HFF-Myc (cell line): ENCODE measurements around the gene GMFB.

ENCODE experiments used
- DNase-seq: peaks from one replicate; pipeline ENCODE4 v3.0.0-alpha.2; 2011; ENCODE audit warnings: low read depth; ENCODE audit errors: extremely low read depth
- H3K4me3 ChIP-seq: replicated peaks from 2 replicates; pipeline ENCODE4 v1.5.1; 2011; ENCODE audit warnings: low read depth, mild to moderate bottlenecking, control low read depth, low read length
- CTCF ChIP-seq: IDR thresholded peaks from 2 replicates; pipeline ENCODE4 v1.5.1; 2012; ENCODE audit warnings: mild to moderate bottlenecking, low read depth, low read length, control low read depth; ENCODE audit errors: missing control alignments

Gene GMFB

GRCh38 chr14:54489318-54489683 lies 521 bp upstream of the GMFB start:
- DNase-seq: no peak
- TF ChIP-seq CTCF: no peak
- H3K4me3 ChIP-seq: peak overlapping the region; percentile 90

GRCh38 chr14:54488318-54488645 lies 498 bp downstream of the GMFB start:
- no peak for TF ChIP-seq CTCF
- no peak for DNase-seq
- peak overlapping the region; percentile 90 for H3K4me3 ChIP-seq

GRCh38 chr14:54487771-54488170 lies 1.0 kb downstream of the GMFB start:
- no peak for DNase-seq
- TF ChIP-seq CTCF: no peak
- peak overlapping the region; percentile 90 for H3K4me3 ChIP-seq

- no peak for DNase-seq
- no peak overlapping the region for H3K4me3 ChIP-seq
- no peak for TF ChIP-seq CTCF
Observed at GRCh38 chr14:54486685-54487084, 2.1 kb downstream of the GMFB start.

GRCh38 chr14:54483846-54484245 lies 4.9 kb downstream of the GMFB start:
- DNase-seq: no peak
- no peak overlapping the region for H3K4me3 ChIP-seq
- no peak for TF ChIP-seq CTCF

GRCh38 chr14:54483073-54483745 lies 5.6 kb downstream of the GMFB start:
- no peak overlapping the region for H3K4me3 ChIP-seq
- no peak for TF ChIP-seq CTCF
- DNase-seq: no peak

GRCh38 chr14:54481695-54482094 lies 7.1 kb downstream of the GMFB start:
- no peak for TF ChIP-seq CTCF
- no peak for DNase-seq
- H3K4me3 ChIP-seq: no peak overlapping the region
